Ishikawa (cell line): ENCODE data around the gene TXLNA.

Experiments used
- CEBPB ChIP-seq: IDR thresholded peaks from 2 replicates; pipeline ENCODE4 v1.6.1; 2012
- CREB1 ChIP-seq: IDR thresholded peaks from 2 replicates; pipeline ENCODE4 v1.6.1; 2012; ENCODE audit warnings: low read depth
- EGR1 ChIP-seq: IDR thresholded peaks from 2 replicates; pipeline ENCODE4 v1.6.1; 2012
- EP300 ChIP-seq: IDR thresholded peaks from 2 replicates; pipeline ENCODE4 v1.6.1; 2012; ENCODE audit warnings: borderline replicate concordance
- FOXM1 ChIP-seq: IDR thresholded peaks from 2 replicates; pipeline ENCODE4 v1.6.1; 2012; ENCODE audit warnings: low read depth, borderline replicate concordance
- NFIC ChIP-seq: IDR thresholded peaks from 2 replicates; pipeline ENCODE4 v1.6.1; 2012
- RAD21 ChIP-seq: IDR thresholded peaks from 2 replicates; pipeline ENCODE4 v1.6.1; 2012; ENCODE audit warnings: low read depth
- TAF1 ChIP-seq: IDR thresholded peaks from 2 replicates; pipeline ENCODE4 v1.6.1; 2012; ENCODE audit warnings: low read depth, mild to moderate bottlenecking
- TCF12 ChIP-seq: IDR thresholded peaks from 2 replicates; pipeline ENCODE4 v1.6.1; 2012; ENCODE audit warnings: low read depth
- TEAD4 ChIP-seq: IDR thresholded peaks from 2 replicates; pipeline ENCODE4 v1.6.1; 2012
- USF1 ChIP-seq: IDR thresholded peaks from 2 replicates; pipeline ENCODE4 v1.6.1; 2012
- YY1 ChIP-seq: IDR thresholded peaks from 2 replicates; pipeline ENCODE4 v1.6.1; 2012; ENCODE audit warnings: low read depth
- TF ChIP-seq, protein P1 (sequence below): IDR thresholded peaks from 2 replicates; pipeline ENCODE4 v1.6.1; 2012
- TF ChIP-seq, protein P2 (sequence below): IDR thresholded peaks from 2 replicates; pipeline ENCODE4 v1.6.1; 2012; ENCODE audit warnings: low read depth, mild to moderate bottlenecking

DNA sequence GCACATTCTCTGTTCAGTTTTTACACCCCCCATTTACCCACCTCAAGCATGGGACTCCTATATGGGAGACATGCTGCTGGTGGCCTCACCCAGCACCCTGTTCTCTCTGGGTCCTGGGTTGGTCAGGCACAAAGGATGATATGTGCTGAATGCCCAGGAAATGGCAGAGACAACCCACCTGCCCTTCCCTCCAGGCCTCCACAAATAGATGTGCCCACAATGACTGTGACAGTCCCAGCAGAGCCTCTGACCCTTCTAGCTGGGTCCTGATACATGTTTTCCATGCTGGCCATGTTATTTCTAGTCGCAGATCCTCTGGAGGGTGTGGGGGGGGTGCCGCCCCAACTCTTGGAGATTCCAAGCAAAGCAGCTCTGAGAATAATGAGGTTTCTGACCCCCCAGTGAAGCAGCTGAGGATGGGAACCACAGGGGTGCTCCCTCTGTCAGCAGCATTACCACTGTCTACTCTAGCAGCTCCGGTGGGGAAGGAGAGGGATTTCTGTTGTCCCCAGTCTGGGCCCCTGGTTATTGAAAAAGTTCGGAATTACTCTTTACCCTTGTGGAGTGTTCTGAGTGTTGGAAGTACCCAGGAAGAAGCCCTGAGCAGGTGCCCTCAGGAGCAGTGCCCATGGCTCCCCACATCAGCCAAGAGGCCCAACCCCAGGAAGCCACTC lies 19.7 kb downstream of the TXLNA start:
- no peak for TF ChIP-seq EP300
- TF ChIP-seq, protein P1, sequence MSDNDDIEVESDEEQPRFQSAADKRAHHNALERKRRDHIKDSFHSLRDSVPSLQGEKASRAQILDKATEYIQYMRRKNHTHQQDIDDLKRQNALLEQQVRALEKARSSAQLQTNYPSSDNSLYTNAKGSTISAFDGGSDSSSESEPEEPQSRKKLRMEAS = no peak
- TF ChIP-seq RAD21 = no peak
- no peak for TF ChIP-seq NFIC
- TF ChIP-seq FOXM1 = no peak
- no peak for TF ChIP-seq CREB1
- TF ChIP-seq, protein P2, sequence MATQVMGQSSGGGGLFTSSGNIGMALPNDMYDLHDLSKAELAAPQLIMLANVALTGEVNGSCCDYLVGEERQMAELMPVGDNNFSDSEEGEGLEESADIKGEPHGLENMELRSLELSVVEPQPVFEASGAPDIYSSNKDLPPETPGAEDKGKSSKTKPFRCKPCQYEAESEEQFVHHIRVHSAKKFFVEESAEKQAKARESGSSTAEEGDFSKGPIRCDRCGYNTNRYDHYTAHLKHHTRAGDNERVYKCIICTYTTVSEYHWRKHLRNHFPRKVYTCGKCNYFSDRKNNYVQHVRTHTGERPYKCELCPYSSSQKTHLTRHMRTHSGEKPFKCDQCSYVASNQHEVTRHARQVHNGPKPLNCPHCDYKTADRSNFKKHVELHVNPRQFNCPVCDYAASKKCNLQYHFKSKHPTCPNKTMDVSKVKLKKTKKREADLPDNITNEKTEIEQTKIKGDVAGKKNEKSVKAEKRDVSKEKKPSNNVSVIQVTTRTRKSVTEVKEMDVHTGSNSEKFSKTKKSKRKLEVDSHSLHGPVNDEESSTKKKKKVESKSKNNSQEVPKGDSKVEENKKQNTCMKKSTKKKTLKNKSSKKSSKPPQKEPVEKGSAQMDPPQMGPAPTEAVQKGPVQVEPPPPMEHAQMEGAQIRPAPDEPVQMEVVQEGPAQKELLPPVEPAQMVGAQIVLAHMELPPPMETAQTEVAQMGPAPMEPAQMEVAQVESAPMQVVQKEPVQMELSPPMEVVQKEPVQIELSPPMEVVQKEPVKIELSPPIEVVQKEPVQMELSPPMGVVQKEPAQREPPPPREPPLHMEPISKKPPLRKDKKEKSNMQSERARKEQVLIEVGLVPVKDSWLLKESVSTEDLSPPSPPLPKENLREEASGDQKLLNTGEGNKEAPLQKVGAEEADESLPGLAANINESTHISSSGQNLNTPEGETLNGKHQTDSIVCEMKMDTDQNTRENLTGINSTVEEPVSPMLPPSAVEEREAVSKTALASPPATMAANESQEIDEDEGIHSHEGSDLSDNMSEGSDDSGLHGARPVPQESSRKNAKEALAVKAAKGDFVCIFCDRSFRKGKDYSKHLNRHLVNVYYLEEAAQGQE = no peak
- no peak for TF ChIP-seq USF1
- no peak for TF ChIP-seq TEAD4
- no peak for TF ChIP-seq EGR1
- no peak for TF ChIP-seq CEBPB
- TF ChIP-seq YY1 = no peak
- TF ChIP-seq TCF12 = no peak
- no peak for TF ChIP-seq TAF1
